Measurements from ENCODE around the gene WBP4. TPM values are rescaled to one million over a fixed set of nuclear protein-coding genes. Genes with fewer than 3 reads are reported as not detected.
A peak's percentile ranks its signal among the peaks of the same experiment; 100 is the strongest.
"Not testable (repeated sequence)": the region's sequence is repeated elsewhere in the genome, so short reads cannot be mapped to it uniquely, and the experiment has no call there.

The WBP4 gene
- total RNA-seq, 1 donor from 2014 or later = 9.5 TPM

DNA sequence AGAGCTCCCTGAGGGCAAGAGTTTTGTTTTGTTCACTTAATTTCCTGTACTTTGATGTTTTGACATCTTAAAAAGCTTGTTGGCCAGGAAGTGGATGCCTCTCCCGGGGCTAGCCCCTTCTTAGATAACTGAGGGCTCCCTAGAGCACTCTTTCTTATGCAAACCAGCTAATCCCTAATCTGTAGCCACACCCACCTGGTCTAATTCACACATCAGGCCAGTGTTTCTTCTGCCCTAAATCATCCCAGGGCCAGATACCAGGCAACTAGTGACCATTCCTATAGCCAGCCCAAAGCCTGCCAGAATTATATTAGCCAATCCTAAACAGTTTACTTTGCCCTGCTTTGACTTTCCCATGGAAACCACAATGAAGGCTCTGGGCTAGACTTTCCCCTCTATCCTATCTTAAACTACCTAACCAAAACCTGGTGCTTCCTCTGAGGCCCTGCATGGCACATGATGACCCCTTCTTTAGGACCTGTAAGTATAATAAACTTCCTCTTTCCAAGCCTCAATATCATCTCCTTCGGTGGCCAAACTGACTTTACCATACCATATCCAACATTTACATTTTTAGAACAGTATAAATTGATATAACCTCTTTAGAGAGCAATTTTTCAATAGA lies 24.8 kb downstream of the WBP4 start:
- DNase-seq = no peak

DNA sequence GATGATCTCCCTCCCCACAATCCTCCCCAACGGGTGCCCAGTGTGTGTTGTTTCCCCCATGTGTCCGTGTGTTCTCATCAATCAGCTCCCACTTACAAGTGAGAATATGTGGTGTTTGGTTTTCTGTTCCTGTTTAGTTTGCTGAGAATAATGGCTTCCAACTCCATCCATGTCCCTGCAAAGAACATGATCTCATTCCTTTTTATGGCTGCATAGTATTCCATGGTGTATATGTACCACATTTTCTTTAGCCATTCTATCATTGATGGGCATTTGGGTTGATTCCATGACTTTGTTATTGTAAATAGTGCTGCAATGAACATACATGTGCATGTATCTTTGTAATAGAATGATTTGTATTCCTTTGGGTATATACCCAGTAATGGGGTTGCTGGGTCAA lies 34.4 kb downstream of the WBP4 start:
- not testable (repeated sequence) for DNase-seq

DNA sequence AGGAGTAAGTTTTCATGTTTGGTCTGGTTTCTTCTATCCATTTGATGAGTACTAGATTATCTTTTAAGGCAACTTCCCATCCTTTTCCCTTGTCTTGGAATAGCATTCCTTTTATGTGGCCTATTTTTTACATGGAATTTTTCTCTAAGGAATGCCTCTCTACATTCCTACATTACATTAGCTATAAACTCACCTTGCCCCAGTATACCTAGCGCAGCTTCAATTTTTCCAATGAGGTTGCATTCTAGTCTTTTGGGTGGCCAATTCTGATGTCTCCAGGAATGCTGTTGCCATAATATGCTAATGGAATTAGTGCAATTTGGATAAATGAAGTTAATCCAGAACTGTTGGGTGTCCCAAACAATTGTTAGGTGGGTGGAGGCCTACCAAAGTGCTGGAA lies 37.5 kb downstream of the WBP4 start:
- no peak for DNase-seq

DNA sequence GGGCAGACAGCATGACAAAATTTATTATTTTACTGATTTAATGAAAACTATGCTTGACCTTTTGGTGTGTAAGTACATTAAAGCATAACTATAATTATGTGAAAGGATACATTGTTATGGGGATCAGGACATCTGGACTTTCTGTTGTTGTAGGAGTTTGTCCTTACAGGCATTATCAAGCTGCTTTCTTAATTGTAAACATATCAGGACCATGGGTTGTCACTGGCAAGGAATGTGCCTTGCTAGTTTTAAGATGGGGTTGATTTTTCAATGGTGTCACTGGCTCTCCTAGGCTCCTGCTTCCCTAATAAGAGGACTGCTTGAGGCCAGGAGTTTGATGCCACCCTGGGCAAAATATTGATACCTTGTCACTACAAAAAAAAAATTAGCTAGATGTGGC lies 38.7 kb downstream of the WBP4 start:
- no peak for DNase-seq

DNA sequence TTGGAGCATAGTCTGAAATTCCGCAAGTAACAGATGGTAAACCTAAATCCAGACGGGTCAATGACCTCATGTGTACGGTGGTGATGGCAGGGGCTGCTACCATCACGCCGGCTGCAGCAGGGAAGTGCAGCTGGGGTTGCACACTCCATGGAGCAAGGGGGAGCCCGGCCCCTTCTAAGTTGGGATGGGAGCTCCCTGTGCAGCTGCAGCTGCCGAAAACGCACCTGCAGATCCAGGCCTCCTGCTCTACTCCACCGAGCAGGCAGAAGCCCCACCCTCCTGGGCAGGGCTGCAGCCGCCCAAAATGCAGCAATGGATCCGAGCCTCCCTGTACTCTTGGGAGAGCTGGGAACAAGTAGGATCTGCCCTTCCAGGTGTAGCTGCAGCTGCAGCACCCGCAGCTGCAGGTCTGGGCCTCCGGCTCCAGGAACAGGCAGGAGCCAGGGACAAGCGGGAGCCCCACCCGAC lies 45.8 kb downstream of the WBP4 start:
- DNase-seq = no peak

DNA sequence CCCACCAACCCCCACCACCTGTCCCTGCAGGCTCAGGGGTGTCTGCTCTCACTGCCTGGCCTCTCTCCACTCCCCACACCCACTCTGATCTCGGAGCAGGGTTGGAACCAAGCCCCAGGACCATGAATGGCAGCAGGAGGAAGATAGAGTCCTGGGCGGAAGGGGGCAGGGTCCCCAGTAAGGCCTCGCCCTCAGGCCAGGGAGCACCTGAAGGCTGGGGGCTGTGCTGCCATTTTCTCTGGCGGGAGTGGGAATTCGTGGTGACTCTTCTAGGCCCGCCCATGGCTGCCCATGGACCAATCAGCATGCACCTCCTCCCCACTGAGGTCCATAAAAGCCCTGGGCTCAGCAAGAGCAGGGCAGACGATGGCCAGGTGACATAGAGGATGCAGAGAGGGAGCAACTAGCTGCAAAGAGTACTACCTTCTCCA lies 46.3 kb downstream of the WBP4 start:
- no peak for DNase-seq

DNA sequence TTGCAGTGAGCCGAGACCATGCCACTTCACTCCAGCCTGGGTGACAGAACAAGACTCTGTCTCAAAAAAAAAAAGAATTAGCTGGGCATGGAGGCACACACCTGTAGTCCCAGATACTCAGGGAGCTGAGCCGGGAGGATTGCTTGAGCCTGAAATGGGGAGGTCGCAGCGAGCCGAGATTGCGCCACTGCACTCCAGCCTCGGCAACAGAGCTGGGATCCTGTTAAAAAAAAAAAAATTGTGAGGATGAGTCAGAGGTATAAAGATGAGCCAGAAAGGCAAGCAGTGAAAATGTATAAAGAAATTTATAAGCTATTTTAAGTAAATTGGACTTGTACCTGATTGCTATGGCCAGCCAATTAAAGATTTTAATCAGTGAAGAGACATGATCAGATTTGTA lies 50.1 kb downstream of the WBP4 start:
- no peak for DNase-seq

DNA sequence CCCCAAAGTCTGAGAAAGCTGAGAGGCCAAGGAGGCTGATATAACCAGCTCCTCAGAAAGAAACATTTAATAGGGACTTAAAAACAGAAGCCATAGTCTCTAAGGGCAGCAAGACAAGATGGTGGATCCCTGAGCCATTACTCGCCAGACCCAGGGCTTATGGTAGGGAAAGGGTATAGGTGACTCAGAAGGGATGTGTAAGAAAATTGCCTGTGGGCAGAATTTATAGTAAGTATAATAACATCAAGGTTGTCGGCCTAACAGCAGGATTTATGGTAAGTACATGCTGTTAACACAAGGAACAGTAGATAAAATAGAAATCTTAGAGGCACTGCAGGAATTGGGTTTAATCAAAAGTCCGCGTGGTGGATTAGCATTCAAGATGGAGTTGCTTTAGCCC lies 56.6 kb downstream of the WBP4 start:
- DNase-seq = no peak

DNA sequence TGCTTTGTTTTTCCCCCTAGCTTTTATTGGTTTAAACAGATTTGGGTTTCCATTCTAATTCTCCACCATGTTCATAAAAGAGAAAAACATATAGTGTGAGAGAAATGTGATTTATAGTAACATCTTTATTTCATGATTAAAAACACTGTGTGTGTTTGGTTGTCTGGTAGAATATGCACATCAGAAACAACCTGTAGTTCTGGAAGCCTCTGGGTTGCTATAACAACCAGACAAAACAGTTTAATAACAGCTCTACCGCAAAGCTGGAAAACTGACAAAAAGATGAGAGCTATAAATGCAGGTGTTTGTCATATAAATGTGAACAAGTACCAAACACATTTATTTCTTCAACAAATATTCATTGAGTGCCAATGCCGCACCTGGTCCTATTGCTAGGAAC lies 61.5 kb downstream of the WBP4 start:
- peak; percentile 3 for DNase-seq

DNA sequence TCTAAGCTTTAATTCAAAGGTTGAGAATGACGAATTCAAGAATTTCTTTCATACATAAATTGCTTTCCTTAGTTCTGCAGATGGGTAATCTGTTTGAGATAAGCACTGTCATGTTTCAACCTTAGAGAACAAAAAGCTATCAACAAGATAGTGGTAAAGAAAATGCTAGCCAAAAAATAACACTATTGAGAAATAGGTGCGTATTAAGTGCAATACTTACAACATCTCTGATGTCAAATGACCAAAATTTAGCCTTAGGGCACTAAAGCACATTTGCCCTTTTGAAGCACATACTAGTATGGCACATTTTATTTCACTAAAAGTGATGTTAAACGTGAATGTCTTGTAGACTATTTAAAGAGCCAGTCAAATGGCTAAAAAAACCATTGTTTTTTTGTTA lies 66.4 kb downstream of the WBP4 start:
- no peak for DNase-seq

DNA sequence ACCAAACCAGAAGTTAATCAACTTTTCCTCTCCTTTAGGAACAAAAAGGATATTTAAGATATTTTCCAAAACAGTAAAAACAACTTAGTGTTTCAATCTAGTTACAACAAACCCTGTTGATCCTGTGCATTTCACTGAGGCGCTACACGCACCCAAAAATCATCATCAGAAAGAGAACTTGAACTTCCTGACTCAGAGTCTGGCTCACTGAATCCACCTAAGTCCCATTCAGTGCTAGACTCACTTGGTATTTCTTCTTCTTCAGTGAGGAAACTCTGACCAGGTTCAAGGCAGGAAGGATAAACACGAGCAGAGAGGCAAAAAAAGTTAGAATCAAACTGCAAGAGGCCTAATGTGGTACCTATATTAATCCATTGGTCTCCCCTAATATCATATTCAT lies 69.0 kb downstream of the WBP4 start:
- peak; percentile 5 for DNase-seq

DNA sequence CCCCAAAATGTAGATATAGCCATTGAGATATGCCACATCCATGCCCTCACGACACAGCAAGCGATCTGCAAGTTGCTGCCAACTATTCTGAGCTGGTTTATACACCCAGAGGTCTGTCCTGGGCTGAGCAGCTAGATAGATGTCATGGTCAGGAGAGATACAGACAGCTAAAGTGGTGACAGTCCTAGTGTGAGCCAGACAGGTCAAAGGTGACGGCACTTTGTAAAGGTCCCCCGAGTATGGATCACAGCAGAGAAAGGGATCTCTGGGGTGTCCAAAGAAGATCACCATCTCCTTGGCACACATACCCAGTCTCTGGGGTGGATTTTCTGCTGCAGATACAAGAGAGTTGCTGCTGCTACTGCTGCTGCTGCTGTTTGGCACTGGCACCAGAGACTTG lies 69.9 kb downstream of the WBP4 start:
- DNase-seq = not testable (repeated sequence)

DNA sequence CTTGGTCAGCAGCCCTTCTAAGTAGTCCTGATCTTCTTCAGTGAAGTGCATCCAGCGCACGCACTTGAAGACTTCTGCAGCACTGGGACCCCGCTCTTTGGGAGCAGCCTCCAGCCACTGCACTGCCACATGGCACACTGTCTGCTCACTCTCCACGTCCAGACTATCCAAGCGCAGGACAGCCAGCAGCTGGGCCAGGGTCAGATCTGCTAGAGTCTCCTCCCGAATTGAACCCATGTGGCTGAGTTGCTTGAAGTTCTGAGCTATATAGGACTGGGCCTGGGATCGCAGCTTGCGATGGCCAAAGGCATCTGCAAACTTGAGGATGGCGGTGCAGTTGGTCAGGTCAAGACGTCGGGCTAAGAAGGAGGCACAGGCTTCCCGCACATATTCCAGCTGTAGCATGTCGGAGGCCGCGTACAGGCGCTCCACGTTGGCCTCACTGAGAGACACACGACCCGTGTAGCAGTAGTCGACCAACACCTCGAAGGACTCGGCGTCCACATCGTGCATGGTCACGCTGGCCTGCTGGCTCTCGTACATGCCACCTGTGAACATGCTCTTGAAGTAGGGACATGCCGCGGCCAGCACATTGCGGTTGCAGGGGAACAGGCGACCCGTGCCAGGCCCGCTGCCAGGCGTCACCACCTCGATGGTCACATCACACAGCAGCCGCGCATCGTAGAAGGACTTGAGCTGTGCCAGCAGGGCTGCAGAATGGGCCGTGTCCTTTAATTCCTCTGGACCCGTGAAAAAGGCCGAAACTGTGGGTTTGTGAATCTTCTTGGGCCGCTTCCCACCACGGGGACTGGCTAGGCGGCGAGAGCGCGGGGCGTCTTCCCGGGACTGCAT lies 70.6 kb downstream of the WBP4 start:
- not testable (repeated sequence) for DNase-seq

DNA sequence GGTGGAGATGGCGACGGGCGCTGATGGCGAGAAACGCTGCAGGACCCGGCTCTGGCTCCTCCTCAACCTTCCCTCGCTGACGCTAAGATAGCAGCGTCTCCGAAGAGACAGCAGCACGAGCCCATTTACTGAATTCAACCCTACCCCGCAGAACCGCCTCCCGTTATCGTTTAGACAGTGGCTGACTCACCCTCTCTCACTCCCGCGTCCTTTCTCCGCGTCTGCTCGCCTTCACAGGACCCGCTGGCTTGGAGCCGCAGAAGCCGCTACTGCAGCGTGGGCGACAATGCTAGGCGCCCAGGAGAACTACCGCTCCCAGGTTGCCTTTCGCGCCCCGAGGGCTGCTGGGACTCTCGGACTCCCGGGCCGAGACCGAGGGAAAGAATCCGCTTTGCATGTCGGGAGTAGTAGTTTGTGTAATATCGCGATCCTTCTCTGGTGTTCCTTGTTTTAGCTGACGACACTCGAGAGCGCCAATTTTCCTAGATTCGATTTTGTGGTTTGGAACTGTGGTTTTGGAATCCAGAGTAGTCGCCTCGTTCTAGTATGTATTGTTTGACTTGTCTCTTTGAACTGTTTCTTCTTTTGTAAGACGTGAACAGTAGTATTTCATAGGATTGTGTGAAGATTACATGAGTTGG lies 71.3 kb downstream of the WBP4 start, which contains the start of gene KBTBD6:
KBTBD6 (minus strand) TSS at position 291 of the 641 bp plus-strand sequence. CDS start 291 bp downstream, outside the sequence.
- DNase-seq = peak; percentile 99

Other genes with a start within 250 kb of the WBP4 start
- 95.5 and 124 TPM in 2 replicates for gene ELF1, start 42.2 kb upstream of the WBP4 start, total RNA-seq
- 10.4 and 10.6 TPM in 2 replicates for gene KBTBD6, start 71.3 kb downstream of the WBP4 start, total RNA-seq
- 7.3 and 9.0 TPM in 2 replicates for gene KBTBD7, start 133.1 kb downstream of the WBP4 start, total RNA-seq
- 11.7 and 14.5 TPM in 2 replicates for gene MTRF1, start 202.1 kb downstream of the WBP4 start, total RNA-seq
- gene NAA16, start 249.8 kb downstream of the WBP4 start, total RNA-seq = 10.0 and 12.8 TPM in 2 replicates